Left lung (tissue), 10 donors: Measurements from ENCODE around the gene C16orf89. TPM values are rescaled to one million over a fixed set of nuclear protein-coding genes. Genes with fewer than 3 reads are reported as not detected.
"Not testable (repeated sequence)": the region's sequence is repeated elsewhere in the genome, so short reads cannot be mapped to it uniquely, and the experiment has no call there.

Experiments used
- ATAC-seq: fragments of 200-7000 bp; cut with Tn5 transposase; one replicate; pipeline ENCODE4 v1.9.1; 2020; ENCODE audit warnings: moderate library complexity
- DNase-seq, 4 donors: peaks; one replicate each; pipeline ENCODE4 v3.0.0-alpha.2; 2013 to 2020
- H3K27ac ChIP-seq, 2 donors: fragments of 200-600 bp; sonication (generic) in 1 of 2; one replicate each; pipeline versions ENCODE4 v1.5.0 to v1.8.0; 2020 to 2021
- H3K27me3 ChIP-seq, 2 donors: fragments of 200-600 bp; sonication (generic) in 1 of 2; one replicate each; pipeline versions ENCODE4 v1.5.0 to v1.8.0; 2020 to 2021
- H3K36me3 ChIP-seq, 2 donors: fragments of 200-600 bp; sonication (generic) in 1 of 2; one replicate each; pipeline versions ENCODE4 v1.5.0 to v1.8.0; 2020 to 2021
- H3K4me1 ChIP-seq, 2 donors: fragments of 200-600 bp; one replicate each; pipeline ENCODE4 v1.8.0; 2021
- H3K4me3 ChIP-seq, 2 donors: fragments of 200-600 bp; sonication (generic) in 1 of 2; one replicate each; pipeline versions ENCODE4 v1.5.0 to v1.8.0; 2020 to 2021; ENCODE audit warnings: mild to moderate bottlenecking in 1 of 2
- H3K9me3 ChIP-seq, 2 donors: fragments of 200-600 bp; sonication (generic) in 1 of 2; one replicate each; pipeline versions ENCODE4 v1.5.0 to v1.8.0; 2020 to 2021
- CTCF ChIP-seq, 2 donors: fragments of 200-600 bp; sonication (generic) in 1 of 2; IDR thresholded peaks; one replicate each; pipeline versions ENCODE4 v1.5.0 to v1.8.0; 2021; ENCODE audit warnings: antibody characterized with exemption in 2 of 2
- intact Hi-C, 2 donors: fragments of 100-400 bp; cut with DNase I; formaldehyde crosslinking; loops; one replicate each; pipeline versions ENCODE4 v1.11.2 to v1.14.2; 2022
- polyA plus RNA-seq, 6 donors: library from polyadenylated mRNA; unstranded; fragments of 120-200 nt; gene quantifications; one replicate each; pipeline ENCODE4 v1.2.1, GENCODE V29; 2013; ENCODE audit not compliant: insufficient read length in 6 of 6
- total RNA-seq, 2 donors: library from RNA; stranded (reverse); fragmentation: NEBNext Ultra II Directional; extraction: Animal tissue kit (Norgen Biotek cat#: 25700); gene quantifications; one replicate each; pipeline ENCODE4 v1.2.1, GENCODE V29; 2021
- donor health status: DM: no; HTN: yes; CAD: no.
- donor health status: DM: no; HTN: no; CAD: no.

The C16orf89 gene
- total and polyA plus RNA-seq, 8 donors = 67.0 to 209 (median 139) TPM

GRCh38 chr16:5045499-5046115 is 20.1 kb downstream of the C16orf89 start:
- no peak for ATAC-seq

GRCh38 chr16:5044581-5044980 is 21.2 kb downstream of the C16orf89 start:
- intact Hi-C loops, H3K9me3 ChIP-seq, DNase-seq, H3K27me3 ChIP-seq, H3K4me3 ChIP-seq, H3K36me3 ChIP-seq, H3K27ac ChIP-seq, H3K4me1 ChIP-seq, ATAC-seq: not testable (repeated sequence)

More at GRCh38 chr16:5045499-5046115, 20.1 kb downstream of the C16orf89 start:
- no peak for TF ChIP-seq CTCF (IDR thresholded peaks at IDR 0.05)
- Histone ChIP-seq H3K4me3 (no peak overlapping the region), H3K9me3 (no peaks in the 10 kb centered on the region), H3K27me3 (no peaks in the 10 kb centered on the region), H3K36me3 (peaks cover 0 to 6% of the 10 kb centered on the region in 2 donors), H3K4me1 (no peaks in the 10 kb centered on the region), H3K27ac (no peak overlapping the region)
- DNase-seq = no peak
- intact Hi-C loops = no loop called here

GRCh38 chr16:5044011-5044540 is 21.7 kb downstream of the C16orf89 start:
- DNase-seq (peak in 1 of 4 donors; percentile 21), ATAC-seq (no peak)
- H3K9me3 ChIP-seq = no peaks in the 10 kb centered on the region
- H3K4me3 ChIP-seq = no peak overlapping the region
- peaks cover 0 to 6% of the 10 kb centered on the region in 2 donors for H3K36me3 ChIP-seq
- TF ChIP-seq CTCF (IDR thresholded peaks at IDR 0.05) = no peak
- intact Hi-C loops = no loop called here
- H3K27me3 ChIP-seq = no peaks in the 10 kb centered on the region
- no peak overlapping the region for H3K27ac ChIP-seq
- H3K4me1 ChIP-seq = no peaks in the 10 kb centered on the region

GRCh38 chr16:5042574-5043171 is 23.1 kb downstream of the C16orf89 start:
- H3K36me3 ChIP-seq = peaks cover 0 to 6% of the 10 kb centered on the region in 2 donors
- no peak overlapping the region for H3K27ac ChIP-seq
- intact Hi-C loops = no loop called here

GRCh38 chr16:5041600-5042133 is 24.1 kb downstream of the C16orf89 start:
- ATAC-seq (no peak), DNase-seq (peak in 1 of 4 donors; percentile 19)
- no peaks in the 10 kb centered on the region for H3K9me3 ChIP-seq
- no peaks in the 10 kb centered on the region for H3K36me3 ChIP-seq
- H3K27ac ChIP-seq = no peak overlapping the region
- H3K27me3 ChIP-seq = no peaks in the 10 kb centered on the region
- no peaks in the 10 kb centered on the region for H3K4me1 ChIP-seq
- intact Hi-C loops = no loop called here
- TF ChIP-seq CTCF (IDR thresholded peaks at IDR 0.05) = no peak
- H3K4me3 ChIP-seq = no peak overlapping the region

More at GRCh38 chr16:5042574-5043171, 23.1 kb downstream of the C16orf89 start:
- Histone ChIP-seq H3K9me3 (no peaks in the 10 kb centered on the region), H3K27me3 (no peaks in the 10 kb centered on the region), H3K4me1 (no peaks in the 10 kb centered on the region), H3K4me3 (no peak overlapping the region)
- ATAC-seq (no peak), DNase-seq (peak in 1 of 4 donors; percentile 20)
- no peak for TF ChIP-seq CTCF (IDR thresholded peaks at IDR 0.05)
